C4-2B (cell line): Measurements from ENCODE around the gene SLC9A9.

Experiments
- ZFX ChIP-seq: fragments of 450-650 bp; IDR thresholded peaks from 2 replicates; pipeline ENCODE4 v1.6.1; 2017
- TF ChIP-seq, protein P1 (sequence below): fragments of 450-650 bp; conservative IDR thresholded peaks from 2 replicates; pipeline ENCODE4 v1.5.1; 2017; ENCODE audit warnings: mild to moderate bottlenecking

DNA sequence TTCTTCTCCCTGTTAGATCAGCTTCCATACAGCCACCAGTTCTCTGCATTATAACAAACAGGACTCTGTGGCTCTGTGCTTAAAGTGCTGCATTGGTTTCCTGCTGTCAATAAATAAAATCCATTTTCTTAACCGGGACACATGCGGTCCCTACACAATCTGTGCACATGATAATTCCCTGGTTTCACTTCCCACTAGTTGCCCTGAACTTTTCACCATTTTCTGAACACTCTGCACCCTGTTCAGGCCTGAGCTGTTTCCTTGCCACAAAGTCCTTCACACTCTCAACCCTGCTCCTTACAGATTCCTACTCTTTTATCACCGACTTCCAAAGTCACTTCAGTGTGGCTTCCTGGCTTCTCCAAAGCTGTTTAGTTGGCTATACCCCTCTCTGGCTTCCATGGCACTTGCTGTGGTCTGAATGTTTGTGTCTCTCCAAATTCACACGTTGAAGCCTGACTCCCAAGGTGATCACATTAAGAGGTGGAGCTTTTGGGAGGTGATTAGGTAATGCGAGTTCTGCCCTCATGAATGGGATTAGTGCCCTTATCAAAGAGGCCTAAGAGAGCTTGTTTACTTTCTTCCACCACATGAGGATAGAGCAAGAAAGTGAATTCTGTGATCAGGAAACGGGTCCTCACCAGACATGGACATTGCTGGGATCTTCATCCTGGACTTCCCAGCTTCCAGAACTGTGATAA is 495.3 kb downstream of the SLC9A9 start:
- TF ChIP-seq, protein P1, sequence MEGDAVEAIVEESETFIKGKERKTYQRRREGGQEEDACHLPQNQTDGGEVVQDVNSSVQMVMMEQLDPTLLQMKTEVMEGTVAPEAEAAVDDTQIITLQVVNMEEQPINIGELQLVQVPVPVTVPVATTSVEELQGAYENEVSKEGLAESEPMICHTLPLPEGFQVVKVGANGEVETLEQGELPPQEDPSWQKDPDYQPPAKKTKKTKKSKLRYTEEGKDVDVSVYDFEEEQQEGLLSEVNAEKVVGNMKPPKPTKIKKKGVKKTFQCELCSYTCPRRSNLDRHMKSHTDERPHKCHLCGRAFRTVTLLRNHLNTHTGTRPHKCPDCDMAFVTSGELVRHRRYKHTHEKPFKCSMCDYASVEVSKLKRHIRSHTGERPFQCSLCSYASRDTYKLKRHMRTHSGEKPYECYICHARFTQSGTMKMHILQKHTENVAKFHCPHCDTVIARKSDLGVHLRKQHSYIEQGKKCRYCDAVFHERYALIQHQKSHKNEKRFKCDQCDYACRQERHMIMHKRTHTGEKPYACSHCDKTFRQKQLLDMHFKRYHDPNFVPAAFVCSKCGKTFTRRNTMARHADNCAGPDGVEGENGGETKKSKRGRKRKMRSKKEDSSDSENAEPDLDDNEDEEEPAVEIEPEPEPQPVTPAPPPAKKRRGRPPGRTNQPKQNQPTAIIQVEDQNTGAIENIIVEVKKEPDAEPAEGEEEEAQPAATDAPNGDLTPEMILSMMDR: no peak
- no peak for TF ChIP-seq ZFX
